HG03280 (cell line): Measurements from ENCODE around the gene CCDC85B.

Experiments used
- ATAC-seq: cut with Tn5 transposase; IDR thresholded peaks from one replicate; pipeline ENCODE4 v1.9.1; 2021; ENCODE audit warnings: mild to moderate bottlenecking, moderate library complexity; ENCODE audit not compliant: unreplicated experiment

CCDC85B gene

DNA sequence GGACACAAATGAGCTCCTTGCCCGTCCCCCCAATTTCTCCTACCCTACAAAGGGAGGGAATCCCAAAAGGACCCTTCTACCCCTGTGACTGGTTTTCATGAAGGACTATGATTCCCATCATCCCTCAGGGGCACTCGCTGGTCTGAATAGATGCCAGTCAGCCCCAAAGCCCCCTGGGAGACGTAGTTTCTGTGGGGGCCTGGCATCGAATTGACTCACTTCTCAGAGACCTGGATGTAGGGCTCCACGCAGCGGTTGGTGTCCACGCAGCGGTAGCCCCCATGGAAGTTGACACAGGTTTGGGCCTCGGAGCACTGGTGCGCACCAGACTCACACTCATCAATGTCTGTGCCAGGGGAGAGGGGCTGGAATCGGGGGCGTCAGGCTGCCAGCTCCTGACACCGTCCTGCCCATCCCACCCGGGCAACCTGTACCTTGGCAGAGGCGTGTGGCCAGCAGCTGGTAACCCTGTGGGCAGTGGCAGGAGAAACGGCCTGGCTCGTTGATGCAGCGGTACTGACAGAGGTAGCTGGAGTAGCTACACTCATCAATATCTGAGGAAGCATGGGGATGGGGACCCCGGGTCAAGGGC lies 22.3 kb upstream of the CCDC85B start:
- no peak for ATAC-seq

- ATAC-seq, result no peak
Observed at GRCh38 chr11:65868907-65869306, 21.6 kb upstream of the CCDC85B start.

- ATAC-seq, result no peak
Observed at GRCh38 chr11:65869643-65870306, 20.7 kb upstream of the CCDC85B start.

GRCh38 chr11:65870307-65870658 lies 20.2 kb upstream of the CCDC85B start:
- no peak for ATAC-seq

DNA sequence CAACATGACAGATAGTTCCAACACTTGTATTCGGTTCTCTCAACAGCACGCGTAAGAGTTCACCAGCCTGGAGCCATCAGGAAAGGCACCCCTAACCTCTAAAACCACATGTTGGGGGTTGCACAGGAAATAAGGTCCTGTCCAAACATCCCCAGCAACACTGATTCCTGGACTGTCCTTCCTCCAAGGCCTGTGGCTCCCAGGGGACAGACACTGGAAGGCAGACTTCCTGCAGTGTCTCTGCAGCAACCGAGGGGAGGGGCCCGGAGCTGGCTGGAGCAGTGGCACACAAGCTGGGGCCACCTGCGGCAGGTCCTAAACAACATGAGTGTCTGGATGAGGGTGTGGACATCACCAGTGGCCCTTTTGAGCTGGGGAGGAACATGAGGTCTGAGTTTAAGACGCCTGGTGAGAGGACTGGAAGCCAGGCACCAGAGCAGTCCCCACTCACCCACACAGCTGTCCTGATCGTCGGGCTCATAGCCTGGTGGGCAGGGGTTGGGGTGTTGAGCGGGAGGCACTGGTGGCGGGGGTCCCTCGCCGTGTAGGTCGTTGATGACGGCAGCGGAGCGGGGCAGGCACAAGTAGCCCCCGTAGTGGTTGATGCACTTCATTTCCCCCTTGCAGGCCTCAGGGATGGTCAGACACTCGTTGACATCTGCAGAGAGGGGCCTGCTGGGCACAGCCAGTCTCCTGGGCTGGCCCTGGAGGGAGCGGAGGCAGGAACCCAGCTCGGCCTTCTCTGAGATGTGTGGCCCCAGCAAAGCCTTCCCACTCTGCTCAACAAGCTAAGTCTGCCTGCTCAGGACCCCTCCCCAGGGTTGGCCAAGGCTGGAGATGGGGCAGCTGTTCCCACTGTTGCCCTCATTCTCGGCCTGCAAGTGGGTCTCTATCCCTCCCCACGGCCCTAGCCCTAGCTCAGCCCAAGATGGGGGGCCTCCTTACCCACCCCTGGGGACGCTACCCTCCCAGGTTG lies 19.5 kb upstream of the CCDC85B start:
- no peak for ATAC-seq

DNA sequence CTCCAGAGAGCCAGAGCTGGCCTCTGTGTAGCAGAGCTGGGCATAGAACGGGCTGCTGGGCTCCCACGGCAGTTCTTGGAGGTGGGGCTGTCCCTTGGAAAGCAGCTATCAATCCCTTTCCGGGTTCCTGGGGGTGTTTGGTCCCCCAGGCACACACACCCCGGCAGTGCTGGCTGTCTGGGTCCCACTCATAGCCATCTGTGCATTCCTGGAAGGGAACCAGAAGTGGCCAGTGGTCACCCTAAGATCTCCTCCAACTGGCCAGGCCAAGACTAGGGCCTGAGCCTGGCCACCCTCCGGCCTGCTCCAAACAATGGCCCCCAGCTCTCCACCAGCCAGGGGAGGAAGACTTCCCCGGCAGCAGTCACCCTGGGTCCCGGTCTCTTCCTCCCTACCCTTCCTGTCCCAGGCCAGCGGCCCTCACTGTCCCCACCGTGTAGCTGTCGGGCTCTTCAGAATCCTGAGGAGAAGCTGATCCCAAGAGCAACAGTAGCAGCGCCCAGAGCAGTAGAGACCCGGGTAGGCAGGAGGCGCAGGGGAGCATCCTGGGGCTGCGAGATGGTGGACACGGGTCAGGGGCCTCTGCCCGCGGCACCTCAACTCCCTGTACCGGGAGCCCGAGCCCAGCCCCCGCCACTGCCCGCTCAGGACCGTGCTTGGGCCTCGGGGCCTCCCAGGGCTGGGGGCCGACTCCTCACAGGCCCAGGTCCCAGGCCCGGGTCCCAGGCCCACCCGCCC lies 18.5 kb upstream of the CCDC85B start:
- no peak for ATAC-seq

- no peak for ATAC-seq
Observed at GRCh38 chr11:65872586-65873317, 17.7 kb upstream of the CCDC85B start, which contains the start of gene EFEMP2. EFEMP2 (minus strand) TSS chr11:65872800; CDS start chr11:65872354, 446 bp downstream.

GRCh38 chr11:65873318-65874156 lies 16.9 kb upstream of the CCDC85B start:
- ATAC-seq, result peak; percentile 83

- ATAC-seq, result no peak
Observed at GRCh38 chr11:65879617-65880016, 10.9 kb upstream of the CCDC85B start, which contains the start of gene CTSW. CTSW (plus strand) TSS chr11:65879837; CDS start chr11:65879855, 18 bp downstream.

DNA sequence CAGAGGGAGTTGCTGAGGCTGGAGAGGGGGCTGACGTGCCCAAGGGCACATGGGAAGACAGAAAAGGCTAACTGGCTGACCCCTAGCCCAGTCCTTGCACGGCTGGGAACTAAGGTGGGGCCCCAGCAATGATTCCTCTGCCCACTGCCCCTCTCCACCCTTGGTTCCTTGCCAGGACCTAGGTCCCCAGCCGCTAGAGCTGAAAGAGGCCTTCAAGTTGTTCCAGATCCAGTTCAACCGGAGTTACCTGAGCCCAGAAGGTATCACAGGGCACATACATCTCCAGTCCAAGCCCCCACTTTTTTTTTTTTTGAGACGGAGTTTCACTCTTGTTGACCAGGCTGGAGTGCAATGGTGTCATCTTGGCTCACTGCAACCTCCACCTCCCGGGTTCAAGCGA lies 10.4 kb upstream of the CCDC85B start:
- ATAC-seq, result no peak

DNA sequence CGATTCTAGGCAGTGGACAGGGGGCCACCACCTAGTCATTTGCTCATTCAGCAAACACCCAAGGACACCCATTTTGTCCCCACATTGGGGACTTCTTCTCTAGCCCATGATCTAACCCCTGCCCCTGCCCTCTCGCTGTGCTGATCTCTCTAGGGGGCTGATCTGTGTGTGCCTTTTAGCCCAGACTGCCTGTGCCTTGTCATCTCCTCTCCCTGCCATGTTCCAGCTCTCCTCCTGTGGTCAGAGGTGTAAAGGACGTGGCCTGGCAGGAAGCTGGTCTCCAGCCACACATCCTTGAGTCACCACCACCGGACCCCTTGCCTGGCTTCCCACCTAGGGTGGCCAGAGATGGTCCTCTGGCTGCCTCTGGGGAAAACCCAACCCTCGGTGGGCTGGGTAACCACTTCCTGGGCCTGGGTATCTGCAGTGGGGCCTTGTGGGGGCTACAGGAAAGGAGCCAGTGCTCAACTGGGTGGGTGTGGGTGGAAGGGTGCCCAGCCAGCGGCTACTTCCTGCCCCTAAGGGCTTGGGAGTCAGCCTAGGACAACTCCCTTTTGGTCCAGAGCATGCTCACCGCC lies 9.5 kb upstream of the CCDC85B start:
- ATAC-seq, result no peak

- ATAC-seq, result no peak
Observed at GRCh38 chr11:65882120-65883057, 8.1 kb upstream of the CCDC85B start.

DNA sequence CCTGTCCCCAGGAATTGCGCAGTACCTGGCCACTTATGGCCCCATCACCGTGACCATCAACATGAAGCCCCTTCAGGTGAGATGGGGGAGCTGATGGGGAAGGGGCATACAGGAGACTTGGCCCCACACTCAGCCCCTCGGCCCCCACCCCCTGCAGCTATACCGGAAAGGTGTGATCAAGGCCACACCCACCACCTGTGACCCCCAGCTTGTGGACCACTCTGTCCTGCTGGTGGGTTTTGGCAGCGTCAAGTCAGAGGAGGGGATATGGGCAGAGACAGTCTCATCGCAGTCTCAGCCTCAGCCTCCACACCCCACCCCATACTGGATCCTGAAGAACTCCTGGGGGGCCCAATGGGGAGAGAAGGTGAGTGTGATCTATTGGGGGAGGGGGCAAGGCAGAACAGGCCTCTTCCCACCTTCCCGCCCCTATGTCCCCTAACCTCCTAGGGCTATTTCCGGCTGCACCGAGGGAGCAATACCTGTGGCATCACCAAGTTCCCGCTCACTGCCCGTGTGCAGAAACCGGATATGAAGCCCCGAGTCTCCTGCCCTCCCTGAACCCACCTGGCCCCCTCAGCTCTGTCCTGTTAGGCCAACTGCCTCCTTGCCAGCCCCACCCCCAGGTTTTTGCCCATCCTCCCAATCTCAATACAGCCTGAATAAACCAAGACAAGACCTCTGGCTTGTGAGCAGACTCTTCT lies 7.3 kb upstream of the CCDC85B start:
- ATAC-seq, result no peak

DNA sequence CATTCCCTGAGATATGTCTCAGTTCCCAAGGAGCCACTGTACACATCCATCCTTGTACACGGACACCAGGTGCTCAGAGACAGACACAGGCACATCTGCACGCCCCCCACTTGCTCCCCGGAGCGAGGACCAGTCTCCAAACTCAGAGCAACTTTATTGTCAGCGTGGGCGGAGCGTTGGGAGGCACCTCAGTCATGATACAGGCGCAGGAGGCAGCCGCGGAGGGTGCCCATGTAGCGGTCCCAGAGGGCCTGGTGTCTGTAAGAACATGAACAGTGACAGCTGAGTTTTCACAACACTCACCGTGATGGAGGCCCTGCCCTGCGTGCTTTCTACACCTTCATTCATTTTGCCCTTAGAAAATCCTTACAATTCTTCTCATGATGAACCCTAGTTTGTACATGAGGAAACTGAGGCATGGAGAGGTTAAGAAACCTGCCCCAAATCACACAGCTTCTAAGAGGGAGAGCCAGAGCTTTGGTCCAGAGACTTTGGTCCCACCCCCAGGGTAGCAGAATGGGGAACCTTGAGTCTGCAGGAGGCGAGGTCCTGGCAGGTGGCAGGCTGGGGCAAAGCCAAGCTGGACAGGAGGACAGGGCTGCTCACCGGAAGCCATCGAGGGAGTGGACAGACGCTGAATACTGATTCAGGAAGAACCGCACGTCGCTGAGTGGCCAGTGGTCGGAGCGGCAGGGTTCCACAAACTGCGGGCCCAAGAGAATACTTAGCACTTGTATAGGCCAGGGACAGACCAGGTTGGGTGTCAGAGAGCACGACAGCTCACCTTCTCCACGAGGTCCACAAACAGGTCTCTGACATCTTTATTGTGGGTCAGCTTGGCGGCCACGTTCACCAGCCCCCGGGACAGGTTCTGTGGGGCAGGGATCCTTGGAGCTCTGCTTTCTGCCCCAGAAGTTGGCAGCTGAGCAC lies 6.4 kb upstream of the CCDC85B start:
- no peak for ATAC-seq

- ATAC-seq, result no peak
Observed at GRCh38 chr11:65884716-65885092, 5.8 kb upstream of the CCDC85B start.

DNA sequence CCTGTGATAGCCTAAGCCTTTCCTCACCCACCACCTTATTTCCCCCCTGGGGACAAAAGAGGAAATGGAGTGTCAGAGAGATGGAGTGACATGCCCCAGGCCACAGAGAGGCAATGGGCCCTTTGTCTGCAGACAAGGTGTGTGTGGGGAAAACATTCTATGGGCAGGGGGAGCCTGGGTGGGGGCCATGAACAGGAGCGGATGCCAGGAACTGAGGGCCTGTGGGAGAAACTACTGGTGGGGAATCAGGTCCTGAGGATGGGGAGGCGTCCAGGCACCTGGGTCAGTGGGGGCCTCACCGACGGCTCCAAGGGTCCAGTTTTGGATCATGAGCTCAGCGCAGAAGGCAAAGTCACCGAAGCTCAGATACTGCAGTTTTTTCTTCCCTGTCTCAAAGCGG lies 5.2 kb upstream of the CCDC85B start:
- no peak for ATAC-seq
